Fibroblast of pulmonary artery (primary cell): ENCODE measurements around the gene ANKZF1.
A peak's percentile ranks its signal among the peaks of the same experiment; 100 is the strongest.

Experiments
- DNase-seq: peaks from one replicate; pipeline ENCODE4 v3.0.0-alpha.2; 2010; ENCODE audit warnings: low read depth
- H3K4me3 ChIP-seq: replicated peaks from 2 replicates; pipeline ENCODE4 v1.5.1; 2011; ENCODE audit warnings: low read depth, mild to moderate bottlenecking, control low read depth, low read length, moderate library complexity
- CTCF ChIP-seq: IDR thresholded peaks from 2 replicates; pipeline ENCODE4 v1.5.1; 2011; ENCODE audit warnings: mild to moderate bottlenecking, control low read depth, low read length, inconsistent platforms; ENCODE audit errors: missing control alignments

Gene ANKZF1

GRCh38 chr2:219215871-219216534, 13.6 kb upstream of the ANKZF1 start:
- TF ChIP-seq CTCF, result no peak
- DNase-seq, result no peak
- no peak overlapping the region for H3K4me3 ChIP-seq

- no peak overlapping the region for H3K4me3 ChIP-seq
- no peak for TF ChIP-seq CTCF
- no peak for DNase-seq
These were observed 13.1 kb upstream of the ANKZF1 start for GRCh38 chr2:219216535-219216915.

DNA sequence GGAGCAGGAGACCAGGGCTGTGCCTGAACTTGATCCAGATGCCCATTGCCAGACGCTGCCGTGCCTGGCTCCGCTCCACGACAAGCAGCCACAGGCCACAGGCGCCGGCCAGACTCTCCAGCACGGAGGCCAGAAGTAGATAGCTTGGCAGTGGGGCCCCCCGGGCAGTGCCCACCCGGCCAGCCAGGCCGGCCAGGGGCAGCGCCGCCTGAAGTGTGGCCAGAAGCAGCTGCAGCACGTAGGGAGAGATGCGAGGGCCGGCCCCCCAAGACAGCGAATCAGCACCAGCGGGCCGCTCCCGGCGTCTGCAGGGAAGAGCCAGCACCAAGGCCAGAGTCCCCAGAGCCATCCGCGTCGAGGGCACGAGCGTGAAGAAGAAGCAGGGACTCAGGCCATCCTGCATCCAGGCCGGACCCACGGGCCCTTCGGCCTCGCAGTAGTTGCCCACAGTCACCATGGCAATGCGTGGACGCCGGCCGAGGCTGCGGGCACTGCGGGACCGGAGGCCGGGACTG, 11.3 kb upstream of the ANKZF1 start:
- no peak for TF ChIP-seq CTCF
- H3K4me3 ChIP-seq, result peak overlapping the region; percentile 63
- DNase-seq, result peak; percentile 75

- DNase-seq, result peak; percentile 96
- no peak for TF ChIP-seq CTCF
- peak within 1 kb of the TSS; percentile 63 for H3K4me3 ChIP-seq
These were observed 10.6 kb upstream of the ANKZF1 start, which contains the start of gene ABCB6 for GRCh38 chr2:219218732-219219701. TSS of gene ABCB6 (minus strand) at chr2:219218958. CDS start at chr2:219218673, 285 bp downstream.

DNA sequence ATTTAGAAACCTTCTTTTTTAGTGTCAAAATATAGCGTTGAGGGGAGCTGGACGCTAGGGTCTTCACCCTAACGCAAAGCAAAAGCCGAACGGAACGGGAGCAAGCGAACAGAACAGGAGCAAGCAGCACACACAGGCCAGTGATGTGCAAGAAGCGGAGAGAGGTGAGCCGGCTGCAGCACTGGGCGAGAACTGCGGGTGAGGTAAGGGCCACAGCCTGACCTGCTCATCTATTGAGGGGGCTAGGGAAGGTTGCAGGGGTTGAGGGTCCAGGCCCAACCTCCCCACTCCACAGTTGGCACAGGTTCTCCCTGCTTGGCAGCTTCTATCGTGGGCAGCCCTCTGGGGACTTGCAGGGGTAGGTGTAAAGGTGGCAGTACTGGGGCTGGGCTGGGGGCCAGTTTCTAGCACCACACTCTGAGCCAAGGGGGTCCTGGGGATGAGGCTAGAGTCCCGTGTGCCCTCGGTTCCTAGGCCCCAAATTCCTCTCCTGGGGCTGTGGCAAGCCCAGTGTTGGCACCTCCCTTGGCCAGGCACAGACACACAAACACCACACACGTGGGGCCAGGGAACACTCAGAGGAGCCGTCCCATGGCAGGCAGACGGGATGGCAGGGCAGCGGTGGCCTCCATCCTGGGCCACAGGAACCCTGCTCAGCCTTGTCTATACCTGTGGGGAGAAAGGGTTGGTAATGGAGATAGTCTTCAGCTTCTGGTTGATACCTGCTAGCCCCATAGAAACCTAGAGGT, 9.6 kb upstream of the ANKZF1 start:
- DNase-seq, result no peak
- no peak for TF ChIP-seq CTCF
- no peak overlapping the region for H3K4me3 ChIP-seq

GRCh38 chr2:219220652-219221402, 8.8 kb upstream of the ANKZF1 start:
- TF ChIP-seq CTCF, result no peak
- no peak overlapping the region for H3K4me3 ChIP-seq
- DNase-seq, result no peak
